AG20443 (cell line): ENCODE results near the gene HS3ST5.
A peak's percentile ranks its signal among the peaks of the same experiment; 100 is the strongest.
"Not testable (repeated sequence)": the region's sequence is repeated elsewhere in the genome, so short reads cannot be mapped to it uniquely, and the experiment has no call there.

Experiments
- DNase-seq: peaks from one replicate; pipeline ENCODE4 v3.0.0; 2012; ENCODE audit warnings: low spot score, mixed read lengths

HS3ST5 gene

DNA sequence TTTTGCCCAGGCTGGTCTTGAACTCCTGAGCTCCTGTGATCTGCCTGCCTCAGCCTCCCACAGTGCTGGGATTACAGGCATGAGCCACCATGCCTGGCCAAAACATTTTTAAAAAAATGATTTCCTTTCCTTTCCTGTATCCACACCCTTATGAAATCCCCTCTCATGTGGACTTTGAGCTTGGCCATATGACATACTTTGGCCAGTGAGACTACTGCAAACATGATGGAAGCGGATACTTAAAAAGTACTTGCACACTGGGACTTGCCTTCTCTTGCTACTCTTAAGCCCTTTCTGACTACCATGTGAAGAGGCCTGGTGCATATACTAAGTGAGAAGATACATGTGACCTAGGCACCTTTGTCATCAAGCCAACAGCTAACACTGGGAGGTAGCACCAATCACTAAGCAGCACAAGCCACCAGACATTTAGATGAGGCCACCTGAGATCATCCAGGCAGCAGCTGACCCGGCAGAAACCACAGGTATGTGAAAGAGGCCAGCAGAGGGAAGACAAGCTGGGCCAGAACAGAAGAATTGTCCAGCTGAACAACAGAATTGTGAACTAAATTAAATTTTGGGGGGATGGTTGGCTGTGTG lies 293.4 kb downstream of the HS3ST5 start:
- peak; percentile 32 for DNase-seq

DNA sequence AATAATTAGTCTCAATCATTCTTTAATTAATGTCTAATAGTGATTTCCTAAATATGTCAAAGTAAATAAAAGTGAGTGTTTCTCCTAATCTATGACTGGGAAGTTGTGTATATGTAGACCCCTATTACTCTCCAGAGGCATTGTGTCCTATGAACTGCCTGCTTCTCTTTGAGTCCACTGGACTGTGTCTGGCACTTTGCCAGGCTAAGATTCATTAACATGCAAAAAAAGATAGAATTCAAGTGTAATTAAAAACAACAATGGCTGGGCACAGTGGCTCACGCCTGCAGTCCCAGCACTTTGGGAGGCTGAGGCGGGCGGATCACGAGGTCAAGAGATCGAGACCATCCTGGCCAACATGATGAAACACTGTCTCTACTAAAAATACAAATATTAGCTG lies 298.3 kb downstream of the HS3ST5 start:
- not testable (repeated sequence) for DNase-seq

GRCh38 chr6:114042267-114043016 lies 300.4 kb downstream of the HS3ST5 start:
- peak; percentile 32 for DNase-seq

DNA sequence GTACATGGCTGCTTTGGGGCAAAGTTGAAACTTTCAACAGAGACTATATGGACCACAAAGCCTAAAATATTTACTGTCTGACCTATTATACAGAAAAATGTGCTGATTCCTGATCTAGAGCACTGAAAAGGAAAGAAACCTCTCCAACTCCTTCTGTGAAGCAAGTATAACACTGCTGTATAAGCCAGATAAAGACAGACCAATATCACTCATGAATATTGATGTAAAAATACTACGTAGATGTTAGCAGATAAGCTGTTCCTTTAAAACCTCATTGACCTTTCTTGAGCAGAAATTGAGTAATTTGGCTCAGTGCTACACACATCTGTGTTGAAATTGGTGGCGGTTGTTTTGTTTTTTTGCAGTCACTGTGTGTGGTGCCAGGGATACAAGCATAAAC lies 302.0 kb downstream of the HS3ST5 start:
- no peak for DNase-seq

DNA sequence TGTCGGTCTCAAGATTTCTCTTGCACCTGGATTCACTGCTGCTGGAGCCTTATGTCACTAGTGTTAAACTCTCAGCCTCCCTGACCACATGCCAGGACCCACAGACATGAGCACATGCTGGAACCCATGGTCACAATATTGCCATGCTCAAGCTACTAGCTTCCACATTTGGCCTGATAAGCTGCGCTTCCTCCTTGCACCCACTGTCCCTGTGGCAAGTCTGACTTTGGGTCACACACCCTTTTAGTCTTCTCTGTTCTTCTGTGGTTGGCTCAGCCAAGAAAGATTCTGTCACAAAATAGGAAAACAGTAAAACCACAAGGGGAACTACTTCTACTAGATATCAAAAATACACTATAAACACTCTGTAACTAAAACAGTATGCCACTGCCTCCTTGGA lies 303.0 kb downstream of the HS3ST5 start:
- no peak for DNase-seq

- DNase-seq = no peak
These were observed 309.2 kb downstream of the HS3ST5 start for GRCh38 chr6:114033606-114034005.

DNA sequence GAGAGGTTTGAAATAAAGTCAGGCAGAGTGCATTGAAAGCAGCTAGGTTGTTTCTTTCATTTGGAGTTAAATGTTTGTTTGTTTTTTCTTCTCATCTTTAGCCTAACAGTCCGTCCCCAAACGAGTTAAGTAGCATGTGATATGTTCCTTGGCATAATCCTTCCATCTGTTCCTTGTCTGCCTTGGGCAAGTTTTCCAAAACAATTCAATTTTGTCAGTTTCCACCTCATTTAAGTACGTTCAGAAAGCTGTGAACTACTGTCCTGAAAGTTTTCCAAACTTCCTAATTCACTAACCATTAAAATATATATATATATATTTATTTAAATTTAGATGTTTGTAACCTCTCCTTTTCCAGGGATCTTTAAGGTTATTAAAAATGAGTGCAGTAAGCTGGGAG lies 310.1 kb downstream of the HS3ST5 start:
- no peak for DNase-seq

- no peak for DNase-seq
These were observed 312.1 kb downstream of the HS3ST5 start for GRCh38 chr6:114030767-114031166.

DNA sequence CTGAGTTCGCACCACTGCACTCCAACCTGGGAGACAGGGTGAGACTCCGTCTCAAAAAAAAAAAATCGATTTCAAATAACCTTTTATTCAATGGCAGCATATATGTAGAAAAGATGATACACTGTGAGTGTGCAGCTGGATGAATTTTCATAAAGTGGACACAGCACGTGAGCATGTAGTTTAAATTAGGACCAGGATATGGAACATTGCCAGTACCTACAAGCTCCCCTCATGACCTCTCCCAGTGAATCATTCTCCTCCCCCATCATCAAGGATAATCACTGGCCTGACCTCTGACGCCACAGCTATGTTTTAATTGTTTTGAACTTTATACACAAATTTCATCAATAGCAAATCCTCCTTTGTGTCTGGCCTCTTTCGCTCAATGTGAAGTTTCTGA lies 318.1 kb downstream of the HS3ST5 start:
- DNase-seq = no peak

DNA sequence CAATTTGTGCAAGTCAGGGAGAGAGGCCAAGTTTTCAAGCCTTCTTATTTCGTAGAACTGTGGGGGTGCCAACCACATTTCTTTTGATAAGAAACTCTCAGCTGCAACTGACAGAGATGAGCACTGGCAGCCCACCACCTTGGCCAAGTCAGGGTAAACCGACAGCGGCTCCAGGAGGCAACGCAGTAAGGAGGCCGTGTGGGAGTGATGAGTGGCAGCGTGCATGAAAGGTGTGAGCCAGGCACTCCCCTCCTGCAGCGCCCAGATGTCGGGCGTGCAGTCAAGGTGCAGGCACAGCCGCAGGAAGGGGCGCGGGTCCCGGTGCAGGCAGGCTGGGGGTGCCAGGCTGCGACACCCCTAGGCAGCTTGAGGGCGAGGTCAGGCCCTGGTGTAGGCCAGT lies 322.6 kb downstream of the HS3ST5 start:
- no peak for DNase-seq

DNA sequence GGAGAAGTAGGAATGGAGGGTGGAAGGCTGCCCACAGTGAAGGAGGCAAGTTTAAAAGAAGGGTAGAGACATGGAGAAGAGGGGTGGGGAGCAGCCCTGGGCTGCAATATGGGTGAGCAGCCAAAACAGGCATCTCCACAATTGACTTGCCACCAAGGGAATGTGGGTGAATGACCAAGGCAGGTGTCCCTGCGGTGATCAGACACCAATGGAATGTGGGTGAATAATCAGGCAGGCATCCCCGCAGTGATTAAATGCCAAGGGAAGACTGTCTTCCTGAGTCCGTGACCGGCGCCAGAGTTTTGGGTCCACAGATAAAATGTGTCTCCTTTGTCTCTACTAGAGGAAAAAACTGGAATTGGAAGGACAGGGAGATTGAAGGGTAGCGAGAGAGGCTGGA lies 325.7 kb downstream of the HS3ST5 start:
- not testable (repeated sequence) for DNase-seq

GRCh38 chr6:114014106-114014505 lies 328.7 kb downstream of the HS3ST5 start:
- not testable (repeated sequence) for DNase-seq

GRCh38 chr6:114011486-114011885 lies 331.3 kb downstream of the HS3ST5 start:
- not testable (repeated sequence) for DNase-seq

- DNase-seq = no peak
These were observed 332.3 kb downstream of the HS3ST5 start for GRCh38 chr6:114010540-114010939.

GRCh38 chr6:114009192-114009591 lies 333.6 kb downstream of the HS3ST5 start:
- DNase-seq = no peak

DNA sequence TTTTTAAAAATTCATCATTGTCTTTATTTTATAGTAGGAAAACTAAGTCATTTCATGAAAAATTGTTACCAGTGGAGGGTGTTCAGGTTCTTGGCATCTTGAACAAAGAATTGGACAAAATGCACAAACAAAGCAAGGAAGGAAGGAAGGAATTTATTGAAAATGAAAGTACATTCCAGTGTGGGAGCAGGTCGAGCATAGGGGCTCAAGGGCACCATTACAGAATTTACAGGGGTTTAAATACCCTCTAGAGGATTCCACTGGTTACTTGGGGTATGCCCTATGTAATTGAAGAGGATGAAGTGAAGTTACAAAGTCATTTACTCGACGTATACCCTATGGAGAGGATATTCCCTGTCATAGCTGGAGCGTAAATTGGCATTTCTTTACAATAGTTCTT lies 334.5 kb downstream of the HS3ST5 start:
- no peak for DNase-seq

GRCh38 chr6:114007516-114007915 lies 335.3 kb downstream of the HS3ST5 start:
- no peak for DNase-seq
